ENCODE measurements around the gene TERB2.
A peak's percentile ranks its signal among the peaks of the same experiment; 100 is the strongest.
"Not testable (repeated sequence)": the region's sequence is repeated elsewhere in the genome, so short reads cannot be mapped to it uniquely, and the experiment has no call there.

Gene TERB2

DNA sequence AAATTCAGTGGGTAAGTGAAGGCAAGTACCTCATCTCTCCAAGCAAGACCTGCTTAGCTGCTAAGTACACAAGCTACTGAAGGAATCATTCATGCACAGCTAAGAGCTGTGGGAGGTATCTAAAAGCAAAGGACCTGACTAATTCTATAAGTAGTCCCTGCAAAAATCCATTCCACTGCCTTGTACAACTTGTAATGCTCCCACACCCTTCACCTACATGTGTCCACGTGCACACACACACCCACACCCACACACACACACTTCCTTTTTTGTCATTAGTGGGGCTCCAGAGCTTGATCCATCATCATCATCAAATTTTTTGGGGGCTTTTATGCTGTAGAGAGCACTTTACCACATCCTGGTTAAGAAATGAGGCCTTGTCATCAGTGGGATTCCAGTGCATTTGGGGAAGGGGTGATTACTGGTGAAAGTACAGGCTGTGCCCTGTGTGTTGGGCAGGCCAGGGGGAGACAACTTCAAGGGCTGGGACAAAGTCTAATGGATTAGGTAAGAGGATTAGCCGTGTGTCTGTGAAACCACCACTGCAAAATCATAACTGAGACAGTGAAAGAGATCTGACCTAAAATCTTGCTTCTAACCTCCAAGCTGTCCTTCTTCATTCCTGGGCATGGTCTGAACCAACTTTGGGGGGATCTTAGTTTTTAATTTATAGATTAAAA lies 47.4 kb downstream of the TERB2 start:
- not testable (repeated sequence) for DNase-seq (ENCODE audit: low spot score)

DNA sequence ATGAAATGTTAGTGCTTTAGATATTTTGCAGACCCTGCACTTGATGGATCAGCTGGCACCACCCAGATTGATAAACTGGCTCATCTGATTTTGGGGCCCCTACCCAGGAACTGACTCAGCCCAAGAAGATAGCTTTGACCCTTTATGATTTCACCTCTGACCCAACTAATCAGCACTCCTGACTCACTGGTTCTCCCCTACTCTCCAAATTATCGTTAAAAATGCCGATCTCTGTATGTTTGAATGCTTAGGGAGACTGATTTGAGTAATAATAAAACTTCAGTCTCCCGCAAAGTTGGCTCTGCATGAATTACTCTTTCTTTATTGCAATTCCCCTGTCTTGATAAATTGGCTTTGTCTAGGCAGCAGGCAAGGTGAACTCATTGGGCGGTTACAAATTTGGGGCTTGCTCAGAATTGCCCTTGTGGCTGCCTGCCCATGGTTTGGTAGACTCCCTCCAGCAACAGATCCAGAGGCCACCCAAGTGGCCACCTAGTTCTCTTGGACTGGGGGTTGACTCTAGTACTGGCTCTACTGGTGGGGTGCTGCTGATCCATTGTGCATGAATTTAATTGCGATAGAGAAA lies 48.2 kb downstream of the TERB2 start:
- not testable (repeated sequence) for DNase-seq (ENCODE audit: low spot score)

DNA sequence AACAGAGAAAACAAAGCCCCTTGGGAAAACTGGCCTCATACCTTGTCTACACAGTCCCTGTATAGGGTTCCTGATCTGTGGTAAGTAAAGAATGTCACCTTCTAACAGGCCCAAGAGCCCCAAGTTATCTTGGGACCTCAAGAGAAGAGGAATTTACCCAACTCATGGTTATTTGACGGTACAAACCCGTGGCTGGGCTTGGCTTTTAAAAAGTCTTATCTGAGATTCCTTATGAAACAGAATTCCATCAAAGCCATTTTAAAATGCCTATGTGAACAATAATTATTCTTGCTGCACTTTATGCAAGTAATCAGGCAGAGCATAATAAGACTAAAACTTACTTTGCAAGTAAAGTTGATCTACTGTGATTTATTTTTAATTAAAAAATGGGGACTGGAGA lies 52.6 kb downstream of the TERB2 start:
- DNase-seq (ENCODE audit: low spot score): no peak

DNA sequence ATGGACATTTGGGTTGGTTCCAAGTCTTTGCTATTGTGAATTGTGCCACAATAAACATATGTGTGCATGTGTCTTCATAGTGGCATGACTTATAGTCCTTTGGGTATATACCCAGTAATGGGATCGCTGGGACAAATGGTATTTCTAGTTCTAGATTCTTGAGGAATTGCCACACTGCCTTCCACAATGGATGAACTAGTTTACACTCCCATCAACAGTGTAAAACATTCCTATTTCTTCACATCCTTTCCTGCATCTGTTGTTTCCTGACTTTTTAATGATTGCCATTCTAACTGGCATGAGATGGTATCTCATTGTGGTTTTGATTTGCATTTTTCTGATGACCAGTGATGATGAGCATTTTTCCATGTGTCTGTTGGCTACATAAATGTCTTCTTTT lies 58.6 kb downstream of the TERB2 start:
- not testable (repeated sequence) for DNase-seq (ENCODE audit: low spot score)

DNA sequence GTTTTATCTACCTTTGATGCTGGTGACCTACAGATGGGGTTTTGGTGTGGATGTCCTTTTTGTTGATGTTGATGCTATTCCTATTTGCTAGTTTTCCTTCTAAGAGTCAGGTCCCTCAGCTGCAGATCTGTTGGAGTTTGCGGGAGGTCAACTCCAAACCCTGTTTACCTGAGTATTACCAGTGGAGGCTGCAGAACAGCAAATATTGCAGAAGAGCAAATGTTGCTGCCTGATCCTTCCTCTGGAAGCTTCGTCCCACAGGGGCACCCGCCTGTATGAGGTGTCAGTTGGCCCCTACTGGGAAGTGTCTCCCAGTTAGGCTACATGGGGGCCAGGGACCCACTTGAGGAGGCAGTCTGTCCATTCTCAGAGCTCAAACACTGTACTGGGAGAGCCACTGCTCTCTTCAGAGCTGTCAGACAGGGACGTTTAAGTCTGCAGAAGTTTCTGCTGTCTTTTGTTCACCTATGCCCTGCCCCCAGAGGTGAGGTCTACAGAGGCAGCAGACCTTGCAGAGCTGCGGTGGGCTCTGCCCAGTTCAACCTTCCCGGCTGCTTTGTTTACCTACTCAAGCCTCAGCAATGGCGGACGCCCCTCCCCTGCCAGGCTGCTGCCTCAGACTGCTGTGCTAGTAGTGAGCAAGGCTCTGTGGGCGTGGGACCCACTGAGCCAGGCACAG lies 63.9 kb downstream of the TERB2 start:
- DNase-seq (ENCODE audit: low spot score): not testable (repeated sequence)

DNA sequence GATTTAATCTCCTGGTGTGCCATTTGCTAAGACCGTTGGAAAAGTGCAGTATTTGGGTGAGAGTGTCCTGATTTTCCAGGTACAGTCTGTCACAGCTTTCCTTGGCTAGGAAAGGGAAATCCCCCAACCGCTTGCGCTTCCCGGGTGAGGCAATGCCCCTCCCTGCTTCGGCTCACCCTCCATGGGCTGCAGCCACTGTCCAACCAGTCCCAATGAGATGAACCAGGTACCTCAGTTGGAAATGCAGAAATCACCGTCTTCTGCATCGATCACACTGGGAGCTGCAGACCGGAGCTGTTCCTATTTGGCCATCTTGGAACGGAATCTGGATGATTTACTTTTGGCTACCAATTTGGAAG lies 64.4 kb downstream of the TERB2 start:
- DNase-seq (ENCODE audit: low spot score): not testable (repeated sequence)

DNA sequence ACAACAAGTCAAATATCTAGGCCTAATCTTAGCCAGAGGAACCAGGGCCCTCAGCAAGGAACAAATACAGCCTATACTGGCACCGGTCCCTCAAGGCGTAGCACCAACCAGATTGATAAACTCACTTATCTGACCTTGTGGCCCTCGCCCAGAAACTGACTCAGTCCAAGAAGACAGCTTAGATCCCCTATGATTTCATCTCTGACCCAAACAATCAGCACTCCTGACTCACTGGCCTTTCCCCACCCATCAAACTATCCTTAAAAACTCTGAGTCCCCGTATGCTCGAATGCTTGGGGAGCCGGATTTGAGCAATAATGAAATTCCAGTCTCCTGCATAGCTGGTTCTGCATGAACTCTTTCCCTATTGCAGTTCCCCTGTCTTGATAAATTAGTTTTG lies 64.9 kb downstream of the TERB2 start:
- no peak for DNase-seq (ENCODE audit: low spot score)

DNA sequence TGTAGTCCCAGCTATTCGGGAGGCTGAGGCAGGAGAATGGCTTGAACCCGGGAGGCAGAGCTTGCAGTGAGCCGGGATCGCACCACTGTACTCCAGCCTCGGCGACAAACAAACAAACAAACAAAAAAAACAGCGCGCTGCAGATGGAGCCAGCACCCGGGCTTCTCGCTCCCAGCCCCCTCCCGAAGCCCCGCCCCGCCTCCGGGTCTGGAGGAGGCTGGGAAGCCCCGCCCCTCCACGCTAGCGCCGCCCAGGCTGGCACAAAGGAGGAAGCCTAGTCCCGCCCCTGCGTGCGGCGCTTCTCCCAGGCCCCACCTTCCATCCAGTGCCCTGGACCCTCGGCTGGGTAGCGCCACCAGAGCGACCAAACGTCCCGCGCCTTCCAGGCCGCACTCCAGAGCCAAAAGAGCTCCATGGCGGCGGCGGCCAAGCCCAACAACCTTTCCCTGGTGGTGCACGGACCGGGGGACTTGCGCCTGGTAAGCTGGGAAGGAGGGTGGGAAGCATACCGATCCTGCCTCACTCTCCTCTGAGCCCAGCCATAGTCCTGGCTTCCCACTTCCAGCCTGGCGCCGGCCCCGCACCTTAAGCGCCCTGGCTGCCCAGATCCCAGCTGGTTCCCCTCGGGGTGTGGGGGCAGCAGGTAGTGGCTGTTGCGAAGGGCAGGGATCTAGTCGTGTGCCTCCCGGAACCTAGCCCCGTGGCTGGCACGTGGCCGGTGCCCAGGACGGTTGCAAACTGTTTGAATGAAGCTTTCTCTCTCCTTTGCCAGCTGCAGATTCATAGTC lies 66.6 kb downstream of the TERB2 start, which contains the start of gene SORD:
SORD (plus strand) TSS at position 325 of the 788 bp plus-strand sequence; CDS start at position 414, 89 bp downstream.
- DNase-seq (ENCODE audit: low spot score): peak; percentile 79

DNA sequence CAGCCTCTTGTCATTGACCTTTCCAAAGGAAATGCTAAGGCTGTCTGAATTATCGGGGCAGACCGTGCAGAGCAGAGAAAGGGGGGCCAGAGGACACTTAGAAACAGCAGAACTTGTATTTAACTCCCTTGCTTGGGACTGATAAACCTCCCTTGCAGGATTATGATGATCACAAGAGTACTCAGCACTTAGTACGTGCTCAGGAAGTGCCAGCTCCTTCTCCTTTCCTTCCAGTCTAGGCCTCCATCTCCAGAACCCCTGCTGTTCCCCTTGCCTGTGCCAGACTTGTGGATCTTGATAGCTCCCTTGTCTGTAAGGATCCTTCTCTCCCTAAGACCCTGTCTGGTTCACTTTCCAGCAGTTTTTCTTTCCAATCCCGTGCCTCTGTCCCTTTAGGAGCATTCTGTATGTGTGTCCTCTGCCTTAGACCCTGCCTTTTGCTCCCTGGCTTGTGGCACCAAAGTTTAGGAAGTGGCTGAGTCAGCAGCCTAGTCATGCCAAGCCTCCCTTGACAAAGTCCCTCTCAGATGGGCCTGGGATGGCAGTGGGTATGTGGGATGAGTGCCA lies 67.3 kb downstream of the TERB2 start:
- peak; percentile 20 for DNase-seq (ENCODE audit: low spot score)

DNA sequence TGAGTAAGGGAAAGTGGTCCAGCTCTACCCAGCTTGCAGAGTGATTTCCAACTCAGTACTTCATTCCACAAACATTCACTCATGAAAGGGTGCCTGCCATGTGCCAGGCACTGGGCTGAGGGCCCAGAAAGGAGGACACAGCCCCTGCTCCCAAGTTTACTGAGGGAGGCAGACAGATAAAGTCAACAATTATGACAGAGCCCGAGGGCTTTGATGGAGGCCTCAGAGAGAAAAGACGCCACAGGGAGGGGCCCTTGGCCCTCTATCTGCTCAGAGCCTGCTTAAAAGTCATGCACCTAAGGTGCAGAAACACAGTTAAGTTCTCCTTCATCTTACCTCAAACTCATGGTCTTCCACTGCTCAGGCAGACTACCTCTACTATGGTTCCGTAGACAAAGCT lies 68.2 kb downstream of the TERB2 start:
- DNase-seq (ENCODE audit: low spot score): not testable (repeated sequence)

DNA sequence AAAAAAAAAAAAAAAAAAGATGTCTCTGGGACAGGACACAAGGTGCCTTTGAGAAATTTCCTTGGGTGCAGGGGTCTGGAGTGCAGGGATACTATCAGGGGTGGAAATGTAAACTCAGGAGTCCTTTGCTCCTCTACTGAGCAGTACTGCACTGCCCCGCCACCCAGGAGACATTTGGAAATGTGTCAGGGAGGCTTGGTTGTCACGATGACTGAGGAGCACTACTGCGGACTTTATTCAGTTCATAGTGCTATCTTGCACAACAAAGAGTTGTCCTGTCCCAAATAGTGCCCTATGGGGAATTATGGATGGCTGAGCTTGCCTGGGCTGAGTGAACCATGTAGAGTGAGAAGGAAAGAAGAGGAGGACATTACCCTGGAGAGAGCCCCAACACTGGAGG lies 69.1 kb downstream of the TERB2 start:
- DNase-seq (ENCODE audit: low spot score): not testable (repeated sequence)

DNA sequence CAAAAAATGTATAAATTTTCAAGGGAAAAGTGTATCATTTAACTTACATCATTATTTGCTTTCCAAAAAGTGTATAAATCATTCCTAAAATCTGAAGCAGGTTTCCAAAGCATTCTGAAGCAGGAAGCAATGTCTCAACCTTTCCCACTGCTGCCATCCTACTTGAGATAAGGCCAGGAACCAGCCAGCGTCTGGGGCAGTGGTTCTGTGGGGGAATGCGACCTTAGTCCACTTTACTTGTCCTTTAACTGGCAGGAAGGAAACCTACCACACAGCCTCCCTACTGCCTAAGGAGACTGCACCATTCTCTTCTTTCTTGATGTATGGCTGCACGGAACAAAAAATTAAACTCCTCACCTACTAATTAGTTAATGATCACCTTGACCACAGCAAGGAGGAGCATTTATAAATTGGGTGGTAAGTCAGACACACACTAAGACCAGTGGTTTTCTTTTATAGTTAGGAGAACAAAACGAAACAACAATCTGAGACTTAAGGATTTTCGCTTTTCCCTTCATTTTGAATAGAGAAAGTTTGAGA lies 70.2 kb downstream of the TERB2 start:
- no peak for DNase-seq (ENCODE audit: low spot score)

DNA sequence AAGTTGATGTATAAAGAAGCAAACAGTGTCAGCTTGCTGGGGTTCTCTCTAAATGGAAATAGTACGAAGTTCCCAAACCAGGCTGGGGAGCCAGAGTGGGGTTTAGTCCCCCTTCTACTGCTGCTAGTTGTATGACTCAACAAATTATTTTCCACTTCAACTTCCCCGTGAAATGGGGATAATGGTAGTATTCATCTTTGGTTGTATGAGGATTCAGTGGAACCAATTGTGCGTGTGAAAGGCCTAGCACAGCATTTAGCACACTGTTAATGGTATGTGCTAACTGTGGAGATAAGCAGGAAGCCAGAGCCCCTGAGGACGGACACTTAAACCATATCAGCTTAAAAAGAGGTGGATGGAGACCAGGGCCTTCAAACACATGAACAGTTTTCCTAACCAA lies 70.7 kb downstream of the TERB2 start:
- no peak for DNase-seq (ENCODE audit: low spot score)
